ENCODE data around the gene EOMES. TPM values are rescaled to one million over a fixed set of nuclear protein-coding genes. Genes with fewer than 3 reads are reported as not detected.

Gene EOMES
- total and polyA plus RNA-seq, 2 donors (not counting 1 experiment from before 2014, with no cell fraction given) = 0.10 to 0.12 TPM

DNA sequence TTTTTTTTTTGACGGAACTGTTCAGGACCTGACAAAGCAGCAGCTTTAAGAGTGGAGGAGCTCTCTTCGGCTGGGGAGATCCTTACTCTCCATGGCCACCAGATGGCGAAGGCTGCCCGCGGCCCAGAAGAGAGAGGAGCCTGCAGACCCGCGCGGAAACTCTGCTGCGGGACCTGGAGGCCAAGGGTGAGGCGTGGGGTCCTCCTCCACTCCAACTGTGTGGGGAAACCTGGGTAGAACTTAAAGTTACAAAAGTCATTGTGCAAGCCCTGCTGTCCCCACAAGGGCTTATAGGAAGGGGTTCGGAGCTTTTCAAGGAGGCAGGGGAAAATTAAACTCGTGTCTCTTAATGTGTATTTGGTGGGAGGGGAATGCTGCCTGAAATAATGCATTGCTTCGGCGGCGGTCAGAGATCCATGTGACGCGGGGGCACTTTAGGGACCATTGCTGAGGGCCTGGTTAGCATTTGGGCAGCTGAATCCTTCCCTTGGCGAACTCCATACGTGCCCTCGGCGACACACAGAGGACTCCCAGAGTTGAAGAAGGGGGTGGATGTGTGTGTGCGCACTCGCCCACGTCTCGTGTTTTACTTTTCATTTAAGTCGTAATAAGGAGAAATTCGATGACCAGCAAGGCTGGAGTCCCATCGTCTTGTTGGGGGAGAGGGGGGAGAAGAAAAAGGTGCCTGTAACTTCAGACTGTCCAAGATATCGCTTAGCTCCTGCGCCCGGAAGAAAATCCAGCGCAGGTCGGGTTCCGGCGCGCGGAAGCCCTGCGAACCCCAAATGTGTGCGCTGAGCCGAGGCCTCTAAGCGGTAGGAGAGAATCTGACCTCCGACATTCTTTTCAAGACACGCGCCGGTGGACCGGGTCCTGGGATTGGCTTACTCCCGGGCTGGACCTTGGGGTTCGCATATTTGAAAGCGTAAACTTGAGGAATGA lies 9.7 kb downstream of the EOMES start:
- ATAC-seq (ENCODE audit: low read depth) = peak; percentile 97
- Histone ChIP-seq H3K4me2 (replicated peaks; ENCODE audit: low read depth, low read length, poor library complexity, severe bottlenecking) (peak overlapping the region; percentile 96), H3K9me3 (ENCODE audit: control extremely low read depth in 1 of 3, control insufficient read depth in 2 of 3, insufficient read depth in 1 of 3, low read length in 2 of 3) (peaks cover 0 to 15% (median 0%) of the 10 kb centered on the region in 3 donors), H3K36me3 (replicated peaks in 1 of 2; ENCODE audit: control extremely low read depth in 1 of 2, control insufficient read depth in 1 of 2, extremely low read depth in 1 of 2, insufficient read depth in 2 of 2, low read length in 1 of 2) (no peaks in the 10 kb centered on the region), H4K20me1 (ENCODE audit: control insufficient read depth, insufficient read depth, low read length, poor library complexity, severe bottlenecking) (no peaks in the 10 kb centered on the region), H3K27ac (ENCODE audit: low read length in 2 of 2) (no peak overlapping the region), H3K79me2 (ENCODE audit: control insufficient read depth, insufficient read depth, low read length) (no peaks in the 10 kb centered on the region), H3K4me1 (ENCODE audit: control insufficient read depth in 2 of 2, insufficient read depth in 2 of 2, low read length in 2 of 2) (peaks cover 31 to 32% of the 10 kb centered on the region in 2 donors), H3K4me3 (ENCODE audit: control extremely low read depth in 1 of 5, extremely low read depth in 1 of 5, insufficient read depth in 1 of 5, low read depth in 2 of 5, low read length in 4 of 5) (peak overlapping the region; percentile 50 to 79 (median 66)), H3K9ac (ENCODE audit: low read length) (peak overlapping the region; percentile 82), H2AFZ (ENCODE audit: insufficient read depth, low read depth, low read length, poor library complexity, severe bottlenecking) (peak overlapping the region; percentile 94), H3K27me3 (replicated peaks in 1 of 4; ENCODE audit: control extremely low read depth in 1 of 4, control insufficient read depth in 3 of 4, insufficient read depth in 4 of 4, low read length in 3 of 4) (peaks cover 0 to 57% (median 51%) of the 10 kb centered on the region in 4 experiments)
- peak overlapping the region; percentile 64 for H3K27ac Mint-ChIP-seq
- ChIA-PET CTCF (interaction anchor here (0.7 to 3.8 kb wide), 35 partner anchors 8 to 764 kb away, joined by 3 to 112 read pairs (median 5); partner anchors contain the start of genes AZI2, EOMES and ZCWPW2), POLR2A (interaction anchor here (0.6 to 0.9 kb wide), 3 partner anchors 355 to 636 kb away, joined by 3 to 10 read pairs (median 6); no protein-coding TSS in a partner anchor)
- peak; percentile 82 for DNase-seq
- intact Hi-C loops (cut with micrococcal nuclease) = loop anchor here (1.0 kb wide), 1 partner anchor 616 kb away; no protein-coding TSS in a partner anchor
- H3K4me3 Mint-ChIP-seq = peak overlapping the region; percentile 94
- H3K9me3 Mint-ChIP-seq (ENCODE audit: insufficient read depth) = no peaks in the 10 kb centered on the region
- H3K4me1 Mint-ChIP-seq = peaks cover 33% of the 10 kb centered on the region
- H3K27me3 Mint-ChIP-seq = peaks cover 64% of the 10 kb centered on the region
- under 1% methylated on average over 38 of the region's 49 CpGs for WGBS (ENCODE audit: insufficient coverage)
- TF ChIP-seq EZH2 (IDR thresholded peaks at IDR 0.05; ENCODE audit: borderline replicate concordance, insufficient read depth, low read depth, low read length, poor library complexity, severe bottlenecking) (no peak), CTCF (IDR thresholded peaks at IDR 0.05) (peak; percentile 82)
